Measurements from ENCODE around the gene PRC1.

- TF ChIP-seq CTCF (optimal IDR thresholded peaks at IDR 0.05 in 1 of 3, IDR thresholded peaks at IDR 0.05 in 1 of 3, conservative IDR thresholded peaks at IDR 0.05 in 1 of 3; ENCODE audit: extremely low read depth in 1 of 3, insufficient read depth in 2 of 3, low read length in 3 of 3) = no peak
- no peak for TF ChIP-seq EZH2 (IDR thresholded peaks at IDR 0.05; ENCODE audit: low read length)
These were observed 39.4 kb downstream of the PRC1 start, which contains the start of gene RCCD1 for GRCh38 chr15:90954712-90955623.
